ENCODE data around the gene ATPAF1.
"Not testable (repeated sequence)": the region's sequence is repeated elsewhere in the genome, so short reads cannot be mapped to it uniquely, and the experiment has no call there.

ATPAF1 gene

GRCh38 chr1:46667782-46668760 is at the start of gene ATPAF1:
TSS of gene ATPAF1 (minus strand) at chr1:46668364. CDS start at chr1:46668322, 42 bp downstream.
- peak; percentile 53 for DNase-seq

GRCh38 chr1:46717654-46718053 is 49.5 kb upstream of the ATPAF1 start:
- no peak for DNase-seq

GRCh38 chr1:46714976-46715375 is 46.8 kb upstream of the ATPAF1 start:
- no peak for DNase-seq

- DNase-seq = no peak
These were observed 40.0 kb upstream of the ATPAF1 start for GRCh38 chr1:46708121-46708520.

GRCh38 chr1:46705408-46705807 is 37.2 kb upstream of the ATPAF1 start:
- DNase-seq = no peak

GRCh38 chr1:46703927-46704641 is 35.9 kb upstream of the ATPAF1 start:
- DNase-seq = no peak

GRCh38 chr1:46699666-46700065 is 31.5 kb upstream of the ATPAF1 start:
- no peak for DNase-seq

- no peak for DNase-seq
These were observed 28.9 kb upstream of the ATPAF1 start for GRCh38 chr1:46697053-46697452.

- DNase-seq = not testable (repeated sequence)
These were observed 26.5 kb upstream of the ATPAF1 start for GRCh38 chr1:46694676-46695075.

- DNase-seq = no peak
These were observed 24.9 kb upstream of the ATPAF1 start for GRCh38 chr1:46692811-46693770.

GRCh38 chr1:46691997-46692790 is 24.0 kb upstream of the ATPAF1 start:
- no peak for DNase-seq

- DNase-seq = no peak
These were observed 22.8 kb upstream of the ATPAF1 start for GRCh38 chr1:46690931-46691421.

GRCh38 chr1:46689897-46690296 is 21.7 kb upstream of the ATPAF1 start:
- no peak for DNase-seq

GRCh38 chr1:46689356-46689755 is 21.2 kb upstream of the ATPAF1 start:
- DNase-seq = no peak

GRCh38 chr1:46687921-46688509 is 19.9 kb upstream of the ATPAF1 start:
- no peak for DNase-seq

- DNase-seq = peak; percentile 75
These were observed 19.0 kb upstream of the ATPAF1 start for GRCh38 chr1:46687093-46687659.

GRCh38 chr1:46686255-46686654 is 18.1 kb upstream of the ATPAF1 start:
- no peak for DNase-seq

- DNase-seq = no peak
These were observed 16.5 kb upstream of the ATPAF1 start for GRCh38 chr1:46684670-46685069.

- no peak for DNase-seq
These were observed 13.9 kb upstream of the ATPAF1 start for GRCh38 chr1:46682064-46682463.

GRCh38 chr1:46681333-46682034 is 13.3 kb upstream of the ATPAF1 start:
- no peak for DNase-seq

Data from NCI-H1105 (cell line).